KBM-7 (cell line): ENCODE results near the gene SV2C.

Experiments used
- DNase-seq: peaks from one replicate; pipeline ENCODE4 v3.0.0-alpha.2; 2015
- in situ Hi-C: fragments of 300-500 bp; cut with MboI; formaldehyde crosslinking; loops from 2 replicates; pipeline ENCODE4 v1.14.3; 2020; ENCODE audit warnings: low sequenced_read_pairs, low pct_unique_long_range_greater_than_20kb, mixed read lengths

SV2C gene

GRCh38 chr5:76383126-76383832, 300.1 kb downstream of the SV2C start:
- DNase-seq, result no peak
- in situ Hi-C loops, result no loop called here

- DNase-seq, result no peak
- in situ Hi-C loops, result no loop called here
Observed at GRCh38 chr5:76384189-76384588, 301.0 kb downstream of the SV2C start.

- DNase-seq, result no peak
- in situ Hi-C loops, result no loop called here
Observed at GRCh38 chr5:76384705-76385104, 301.5 kb downstream of the SV2C start.

GRCh38 chr5:76385540-76385939, 302.4 kb downstream of the SV2C start:
- DNase-seq, result no peak
- in situ Hi-C loops, result no loop called here

- DNase-seq, result no peak
- in situ Hi-C loops, result no loop called here
Observed at GRCh38 chr5:76386360-76386759, 303.2 kb downstream of the SV2C start.

- in situ Hi-C loops, result no loop called here
- DNase-seq, result no peak
Observed at GRCh38 chr5:76388236-76388635, 305.1 kb downstream of the SV2C start.

- no peak for DNase-seq
Observed at GRCh38 chr5:76388791-76389512, 305.8 kb downstream of the SV2C start.

GRCh38 chr5:76389513-76390154, 306.5 kb downstream of the SV2C start:
- no peak for DNase-seq
- in situ Hi-C loops, result no loop called here

More at GRCh38 chr5:76388791-76389512, 305.8 kb downstream of the SV2C start:
- in situ Hi-C loops, result no loop called here

- peak; percentile 26 for DNase-seq
- in situ Hi-C loops, result no loop called here
Observed at GRCh38 chr5:76391014-76391413, 307.8 kb downstream of the SV2C start.

- in situ Hi-C loops, result no loop called here
- peak; percentile 25 for DNase-seq
Observed at GRCh38 chr5:76393035-76393680, 310.0 kb downstream of the SV2C start.

GRCh38 chr5:76397200-76397599, 314.0 kb downstream of the SV2C start:
- in situ Hi-C loops, result no loop called here
- DNase-seq, result no peak

GRCh38 chr5:76399268-76399667, 316.1 kb downstream of the SV2C start:
- DNase-seq, result no peak
- in situ Hi-C loops, result no loop called here

- in situ Hi-C loops, result no loop called here
- no peak for DNase-seq
Observed at GRCh38 chr5:76400466-76400865, 317.3 kb downstream of the SV2C start.

- in situ Hi-C loops, result no loop called here
- no peak for DNase-seq
Observed at GRCh38 chr5:76401801-76402250, 318.6 kb downstream of the SV2C start.

GRCh38 chr5:76402251-76402885, 319.2 kb downstream of the SV2C start:
- in situ Hi-C loops, result no loop called here
- DNase-seq, result no peak

- in situ Hi-C loops, result no loop called here
- DNase-seq, result peak; percentile 94
Observed at GRCh38 chr5:76402886-76403765, 319.9 kb downstream of the SV2C start, which contains the start of gene IQGAP2. TSS of gene IQGAP2 (plus strand) at chr5:76403285. CDS start at chr5:76403546, 261 bp downstream.
